A549 (cell line): Measurements from ENCODE around the gene TSPAN15. TPM values are rescaled to one million over a fixed set of nuclear protein-coding genes. Genes with fewer than 3 reads are reported as not detected.

Source experiments
- ATAC-seq, 2 experiments: fragments of 200-7000 bp in 1 of 2; fragments of >200 bp in 1 of 2; cut with Nextera tagmentation in 1 of 2; cut with Tn5 transposase in 1 of 2; 3 replicates each; pipeline versions ENCODE4 v1.8.0 to v1.9.1; 2018 to 2020; ENCODE audit warnings: mild to moderate bottlenecking in 1 of 2, moderate library complexity in 1 of 2
- CTCF ChIA-PET: fragments of 300-600 bp; sonication (Branson Sonifier 250); formaldehyde crosslinking; extraction: SDS; loops from one replicate; lab custom pipeline; 2021; ENCODE audit warnings: antibody characterized with exemption, inconsistent platforms; lab: Yijun Ruan, JAX
- POLR2A ChIA-PET: fragments of 350-600 bp; formaldehyde crosslinking; extraction: SDS; loops from one replicate; lab custom pipeline; 2021; ENCODE audit warnings: antibody characterized with exemption, inconsistent platforms; lab: Yijun Ruan, JAX
- DNase-seq, 2 experiments: peaks; one replicate each; pipeline versions ENCODE4 v3.0.0 to v3.0.0-alpha.2; 2011 to 2016; ENCODE audit warnings: low read depth in 1 of 2, low spot score in 1 of 2
- FAIRE-seq: peaks from 2 replicates; lab custom pipeline; 2011; peaks lifted over from hg19 to GRCh38; lab: Jason Lieb, UNC
- H3K27ac ChIP-seq, 2 experiments: fragments of >200 bp; sonication (Bioruptor Twin); formaldehyde crosslinking; 3 replicates each; pipeline ENCODE4 v1.5.1; 2016 to 2017
- H3K4me1 ChIP-seq: fragments of >200 bp; sonication (Bioruptor Twin); formaldehyde crosslinking; 3 replicates; pipeline ENCODE4 v1.6.1; 2016
- H3K4me2 ChIP-seq: fragments of >200 bp; sonication (Bioruptor Twin); formaldehyde crosslinking; 3 replicates; pipeline ENCODE4 v1.6.1; 2016
- H3K4me3 ChIP-seq: fragments of >200 bp; sonication (Bioruptor Twin); formaldehyde crosslinking; 3 replicates; pipeline ENCODE4 v1.5.1; 2016
- H3K9me3 ChIP-seq: fragments of >200 bp; sonication (Bioruptor Twin); formaldehyde crosslinking; 3 replicates; pipeline ENCODE4 v1.6.1; 2016
- CHD2 ChIP-seq: fragments of 150-350 bp; IDR thresholded peaks from 2 replicates; pipeline ENCODE4 v1.6.1; 2014; ENCODE audit warnings: low read length; ENCODE audit not compliant: partially characterized antibody
- CHD4 ChIP-seq: fragments of 200-600 bp; sonication (generic); IDR thresholded peaks from 2 replicates; pipeline ENCODE4 v1.6.1; 2016; ENCODE audit warnings: antibody characterized with exemption, mild to moderate bottlenecking, borderline replicate concordance
- EP300 ChIP-seq, 2 experiments: fragments of >200 bp; sonication (Bioruptor Twin); formaldehyde crosslinking; IDR thresholded peaks; 2 replicates in 1 of 2; 3 replicates in 1 of 2; pipeline ENCODE4 v1.6.1; 2016 to 2017
- ESRRA ChIP-seq: fragments of 150-350 bp; IDR thresholded peaks from 2 replicates; pipeline ENCODE4 v1.6.1; 2014; ENCODE audit warnings: mild to moderate bottlenecking, low read length, borderline replicate concordance
- FOSB ChIP-seq: fragments of 250-450 bp; sonication (Bioruptor Pico); IDR thresholded peaks from 2 replicates; pipeline ENCODE4 v1.5.0; 2020; ENCODE audit warnings: mild to moderate bottlenecking, moderate library complexity
- GATA3 ChIP-seq: IDR thresholded peaks from 2 replicates; pipeline ENCODE4 v1.6.1; 2012; ENCODE audit warnings: borderline replicate concordance
- HDAC2 ChIP-seq: fragments of 200-600 bp; sonication (generic); IDR thresholded peaks from 2 replicates; pipeline ENCODE4 v1.6.1; 2016
- HOXA7 ChIP-seq: fragments of 250-450 bp; sonication (Bioruptor Pico); IDR thresholded peaks from 2 replicates; pipeline ENCODE4 v1.5.0; 2020; ENCODE audit warnings: mild to moderate bottlenecking, moderate library complexity
- HOXB13 ChIP-seq: fragments of 250-450 bp; sonication (Bioruptor Pico); IDR thresholded peaks from 2 replicates; pipeline ENCODE4 v1.5.0; 2020; ENCODE audit warnings: low read depth, mild to moderate bottlenecking, moderate library complexity
- JUN ChIP-seq, 2 experiments: fragments of >200 bp; sonication (Bioruptor Twin); formaldehyde crosslinking; IDR thresholded peaks; 2 replicates in 1 of 2; 3 replicates in 1 of 2; pipeline ENCODE4 v1.6.1; 2016 to 2017
- JUNB ChIP-seq: fragments of >200 bp; sonication (Bioruptor Twin); formaldehyde crosslinking; IDR thresholded peaks from 2 replicates; pipeline ENCODE4 v1.6.1; 2016
- MAZ ChIP-seq: fragments of 150-350 bp; IDR thresholded peaks from 2 replicates; pipeline ENCODE4 v1.6.1; 2014; ENCODE audit warnings: antibody characterized with exemption, low read depth, low read length, borderline replicate concordance
- NFE2L2 ChIP-seq: fragments of 150-350 bp; conservative IDR thresholded peaks from 2 replicates; pipeline ENCODE4 v1.6.1; 2014; ENCODE audit warnings: low read length
- NPAS2 ChIP-seq: fragments of 250-450 bp; sonication (Bioruptor Pico); IDR thresholded peaks from 2 replicates; pipeline ENCODE4 v1.8.0; 2022; ENCODE audit warnings: mild to moderate bottlenecking, moderate library complexity, borderline replicate concordance
- NR3C1 ChIP-seq: fragments of >200 bp; sonication (Bioruptor Twin); formaldehyde crosslinking; IDR thresholded peaks from 3 replicates; pipeline ENCODE4 v1.6.1; 2017
- POLR2A ChIP-seq: IDR thresholded peaks from 2 replicates; pipeline ENCODE4 v1.6.1; 2012; ENCODE audit warnings: mild to moderate bottlenecking, low read length
- POLR2AphosphoS2 ChIP-seq: conservative IDR thresholded peaks from 2 replicates; pipeline ENCODE4 v1.6.1; 2012; ENCODE audit warnings: low read length, improper control_type of control experiment, inconsistent platforms
- RARB ChIP-seq: fragments of 250-450 bp; sonication (Bioruptor Pico); IDR thresholded peaks from 2 replicates; pipeline ENCODE4 v1.8.0; 2021; ENCODE audit warnings: mild to moderate bottlenecking, moderate library complexity
- RCOR1 ChIP-seq: fragments of 150-350 bp; IDR thresholded peaks from 2 replicates; pipeline ENCODE4 v1.6.1; 2014; ENCODE audit warnings: antibody characterized with exemption, low read length, low read depth
- SREBF2 ChIP-seq: fragments of 450-650 bp; IDR thresholded peaks from 2 replicates; pipeline ENCODE4 v1.6.1; 2014; ENCODE audit warnings: mild to moderate bottlenecking, moderate library complexity
- ZC3H11A ChIP-seq: fragments of 450-650 bp; IDR thresholded peaks from 2 replicates; pipeline ENCODE4 v1.6.1; 2014; ENCODE audit warnings: antibody characterized with exemption, mild to moderate bottlenecking
- ZSCAN20 ChIP-seq: fragments of 250-450 bp; sonication (Bioruptor Pico); IDR thresholded peaks from 2 replicates; pipeline ENCODE4 v1.8.0; 2022; ENCODE audit warnings: mild to moderate bottlenecking, moderate library complexity
- WGBS: methylation state at CpG from one replicate; pipeline ENCODE4 v1.1.6; 2017; ENCODE audit errors: missing lambda C conversion rate; 5-methylcytosine and 5-hydroxymethylcytosine counted together
- polyA plus RNA-seq, 4 experiments: library from polyadenylated mRNA; depleted of rRNA in 3 of 4; stranded (reverse); fragments of >200 nt; fragmentation: RNase III in 1 of 4; extraction: RNeasy Plus Mini Kit Qiagen cat#74134 plus additional on column Dnase treatment in 1 of 4; gene quantifications; 2 replicates in 3 of 4; 3 replicates in 1 of 4; pipeline ENCODE4 v1.2.3, GENCODE V29; 2011 to 2017
- TF ChIP-seq, protein P1 (sequence below): IDR thresholded peaks from 2 replicates; pipeline ENCODE4 v1.6.1; 2012
- TF ChIP-seq, protein P2 (sequence below): fragments of >200 bp; sonication (Bioruptor Twin); formaldehyde crosslinking; IDR thresholded peaks from 2 replicates; pipeline ENCODE4 v1.6.1; 2016
- TF ChIP-seq, protein P3 (sequence below): IDR thresholded peaks from 2 replicates; pipeline ENCODE4 v1.6.1; 2012; ENCODE audit warnings: low read depth, borderline replicate concordance

The TSPAN15 gene
- polyA plus RNA-seq, 2 of the 4 experiments (the other 2 are of a cell fraction), result 49.3 to 89.6 TPM

DNA sequence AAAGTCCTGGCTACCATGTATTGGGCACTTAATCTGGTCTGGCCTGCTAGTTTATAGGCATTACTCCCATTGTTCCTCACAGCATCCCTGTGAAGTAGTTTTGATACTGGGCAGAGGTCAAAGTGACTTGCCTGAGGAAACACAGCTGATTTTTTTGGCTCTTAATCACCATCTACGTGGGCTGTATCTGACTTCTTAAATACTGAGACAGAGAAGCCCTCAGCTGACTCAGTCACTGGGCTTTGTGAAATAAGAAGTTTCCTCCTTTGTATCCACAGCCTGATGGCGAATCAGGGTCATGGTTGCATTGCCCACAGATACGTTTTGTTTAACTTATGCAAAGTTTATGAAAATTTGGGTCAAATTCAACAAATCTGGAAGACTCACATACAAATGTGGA lies 47.7 kb upstream of the TSPAN15 start:
- FAIRE-seq, result no peak
- Histone ChIP-seq H3K4me3 (no peak overlapping the region), H3K4me1 (peaks cover 8% of the 10 kb centered on the region), H3K27ac (no peak overlapping the region), H3K9me3 (no peaks in the 10 kb centered on the region), H3K4me2 (no peak overlapping the region)
- 67% methylated on average over 3 of the region's 3 CpGs for WGBS
- no peak for ATAC-seq
- POLR2A ChIA-PET, result interaction anchor here (0.7 to 1.0 kb wide), 2 partner anchors 167 to 237 kb away, joined by 5 to 10 read pairs; no protein-coding TSS in a partner anchor
- no peak for DNase-seq
- CTCF ChIA-PET, result interaction anchor here (1.3 to 21.3 kb wide), 6 partner anchors 10 to 235 kb away, joined by 3 to 424 read pairs (median 16); no protein-coding TSS in a partner anchor
- TF ChIP-seq CHD4, result no peak
- TF ChIP-seq HDAC2, result no peak
- TF ChIP-seq HOXA7 (CRISPR knock-in tag), result no peak
- no peak for TF ChIP-seq RCOR1
- no peak for TF ChIP-seq NR3C1
- no peak for TF ChIP-seq JUN (IDR thresholded peaks at IDR 0.05)
- no peak for TF ChIP-seq RARB
- TF ChIP-seq NFE2L2, result no peak
- TF ChIP-seq POLR2AphosphoS2, result no peak
- TF ChIP-seq FOSB (CRISPR knock-in tag), result no peak
- TF ChIP-seq NPAS2 (CRISPR knock-in tag), result no peak

DNA sequence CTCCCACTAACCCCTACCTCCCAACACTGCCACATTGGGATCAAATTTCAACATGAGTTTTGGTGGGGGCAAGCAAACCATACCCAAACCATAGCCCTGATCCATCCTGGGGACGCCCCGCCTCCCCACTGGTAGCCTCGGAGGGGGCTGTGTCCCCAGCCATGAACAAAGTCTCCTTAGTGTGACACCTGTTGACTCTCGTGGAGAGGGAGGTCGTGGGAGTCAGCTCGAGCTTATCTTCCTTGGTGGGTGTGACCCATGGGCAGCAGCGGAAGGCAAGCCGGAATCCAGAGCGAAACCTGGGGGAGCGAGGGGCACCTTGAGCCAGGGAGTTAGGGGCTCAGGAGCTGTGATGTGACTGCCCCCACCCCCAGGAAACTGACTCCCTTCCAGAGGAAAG lies 46.5 kb upstream of the TSPAN15 start:
- Histone ChIP-seq H3K4me1 (peaks cover 14% of the 10 kb centered on the region), H3K27ac (no peak overlapping the region), H3K4me2 (no peak overlapping the region), H3K4me3 (no peak overlapping the region), H3K9me3 (no peaks in the 10 kb centered on the region)
- no peak for FAIRE-seq
- no peak for ATAC-seq
- CTCF ChIA-PET, result interaction anchor here (0.6 to 21.3 kb wide), 8 partner anchors 51 to 1058 kb away, joined by 3 to 424 read pairs (median 4); no protein-coding TSS in a partner anchor
- no peak for DNase-seq
- POLR2A ChIA-PET, result interaction anchor here (1.0 kb wide), 1 partner anchor 169 kb away, joined by 5 read pairs; no protein-coding TSS in a partner anchor
- WGBS, result 96% methylated on average over 10 of the region's 10 CpGs
- TF ChIP-seq HOXA7 (CRISPR knock-in tag) (no peak), CHD2 (no peak), RCOR1 (no peak), HOXB13 (no peak), GATA3 (no peak), ZSCAN20 (CRISPR knock-in tag) (no peak), MAZ (no peak), SREBF2 (no peak), NPAS2 (CRISPR knock-in tag) (no peak), JUNB (no peak), EP300 (IDR thresholded peaks at IDR 0.05) (no peak), ESRRA (no peak), POLR2A (no peak), ZC3H11A (no peak)
- TF ChIP-seq, protein P1, sequence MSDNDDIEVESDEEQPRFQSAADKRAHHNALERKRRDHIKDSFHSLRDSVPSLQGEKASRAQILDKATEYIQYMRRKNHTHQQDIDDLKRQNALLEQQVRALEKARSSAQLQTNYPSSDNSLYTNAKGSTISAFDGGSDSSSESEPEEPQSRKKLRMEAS, result no peak
- TF ChIP-seq, protein P2, sequence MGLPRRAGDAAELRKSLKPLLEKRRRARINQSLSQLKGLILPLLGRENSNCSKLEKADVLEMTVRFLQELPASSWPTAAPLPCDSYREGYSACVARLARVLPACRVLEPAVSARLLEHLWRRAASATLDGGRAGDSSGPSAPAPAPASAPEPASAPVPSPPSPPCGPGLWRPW, result no peak
- TF ChIP-seq, protein P3, sequence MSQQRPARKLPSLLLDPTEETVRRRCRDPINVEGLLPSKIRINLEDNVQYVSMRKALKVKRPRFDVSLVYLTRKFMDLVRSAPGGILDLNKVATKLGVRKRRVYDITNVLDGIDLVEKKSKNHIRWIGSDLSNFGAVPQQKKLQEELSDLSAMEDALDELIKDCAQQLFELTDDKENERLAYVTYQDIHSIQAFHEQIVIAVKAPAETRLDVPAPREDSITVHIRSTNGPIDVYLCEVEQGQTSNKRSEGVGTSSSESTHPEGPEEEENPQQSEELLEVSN, result no peak

DNA sequence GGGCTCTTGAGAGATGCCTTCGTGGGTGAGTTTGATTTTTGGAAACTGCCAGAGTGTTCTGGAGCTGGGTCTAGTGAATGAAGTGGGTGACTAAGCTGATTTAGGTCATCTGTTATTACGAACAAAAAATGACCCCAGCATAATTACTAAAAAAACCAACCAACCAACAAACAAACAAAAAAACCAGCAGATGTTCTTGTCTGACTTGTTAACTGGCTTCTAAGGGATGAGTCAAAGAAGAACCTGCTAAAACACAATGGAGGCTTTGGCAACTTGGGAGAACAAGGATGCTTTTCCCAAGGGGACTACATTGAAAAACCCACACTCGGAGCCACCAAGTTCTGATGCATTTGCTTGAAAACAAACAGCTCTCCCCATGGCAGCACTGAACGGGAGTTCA lies 46.0 kb upstream of the TSPAN15 start:
- H3K4me1 ChIP-seq, result peaks cover 14% of the 10 kb centered on the region
- DNase-seq (no peak), FAIRE-seq (no peak), ATAC-seq (no peak)
- H3K4me3 ChIP-seq, result no peak overlapping the region
- CTCF ChIA-PET, result interaction anchor here (0.6 to 21.3 kb wide), 11 partner anchors 9 to 1058 kb away, joined by 3 to 424 read pairs (median 5); no protein-coding TSS in a partner anchor
- no peak for TF ChIP-seq FOSB (CRISPR knock-in tag)
- TF ChIP-seq CHD4, result no peak
- no peaks in the 10 kb centered on the region for H3K9me3 ChIP-seq
- POLR2A ChIA-PET, result no interaction called here
- H3K4me2 ChIP-seq, result no peak overlapping the region
- WGBS, result 84% methylated on average over 4 of the region's 4 CpGs
- no peak overlapping the region for H3K27ac ChIP-seq
